ENCODE data around the gene GPR162. TPM values are rescaled to one million over a fixed set of nuclear protein-coding genes. Genes with fewer than 3 reads are reported as not detected.

GPR162 gene
- polyA plus RNA-seq, 3 donors = 15.1 to 81.7 (median 16.0) TPM

- peaks cover 0 to 4% of the 10 kb centered on the region in 2 donors for H3K9me3 ChIP-seq (replicated peaks in 1 of 2; ENCODE audit: control insufficient read depth in 1 of 2, insufficient read depth in 1 of 2, low read length in 2 of 2)
- no peak for TF ChIP-seq CTCF (IDR thresholded peaks at IDR 0.05)
- no peak overlapping the region for H3K27ac ChIP-seq (ENCODE audit: low read depth in 1 of 2, low read length in 2 of 2)
- DNase-seq = no peak
- Mint-ChIP-seq H3K4me1 (peaks cover 4% of the 10 kb centered on the region), H3K27me3 (ENCODE audit: low read depth in 3 of 3) (peaks cover 23 to 26% (median 25%) of the 10 kb centered on the region in 3 donors), H3K4me3 (no peak overlapping the region), H3K9me3 (peaks cover 0 to 2% (median 0%) of the 10 kb centered on the region in 7 donors), H3K36me3 (no peaks in the 10 kb centered on the region), H3K27ac (no peak overlapping the region)
- intact Hi-C loops (cut with micrococcal nuclease) = no loop called here
- H3K79me2 ChIP-seq (ENCODE audit: insufficient read depth, low read length) = no peaks in the 10 kb centered on the region
- H3K27me3 ChIP-seq (ENCODE audit: control insufficient read depth in 2 of 2, insufficient read depth in 2 of 2, low read length in 2 of 2) = peaks cover 6 to 19% of the 10 kb centered on the region in 2 donors
- H3K9ac ChIP-seq (ENCODE audit: insufficient read depth, low read length, poor library complexity, severe bottlenecking) = no peak overlapping the region
- H3K4me3 ChIP-seq (replicated peaks in 1 of 3; ENCODE audit: low read depth in 2 of 3, low read length in 3 of 3) = no peak overlapping the region
- H3K4me2 ChIP-seq (replicated peaks; ENCODE audit: extremely low read depth, low read length, poor library complexity, severe bottlenecking) = no peak overlapping the region
- no peaks in the 10 kb centered on the region for H4K20me1 ChIP-seq (ENCODE audit: insufficient read depth, low read length)
- H3K36me3 ChIP-seq (replicated peaks in 1 of 2; ENCODE audit: control insufficient read depth in 1 of 2, insufficient read depth in 2 of 2, low read length in 2 of 2) = no peaks in the 10 kb centered on the region
- H2AFZ ChIP-seq (ENCODE audit: insufficient read depth, low read depth, low read length, poor library complexity, severe bottlenecking) = no peak overlapping the region
- 100% methylated on average over 1 of the region's 1 CpG for WGBS (ENCODE audit: insufficient coverage)
- H3K4me1 ChIP-seq (ENCODE audit: control insufficient read depth in 1 of 2, insufficient read depth in 2 of 2, low read length in 2 of 2) = peaks cover 5 to 8% of the 10 kb centered on the region in 2 donors
Observed at GRCh38 chr12:6834254-6834653, 12.6 kb downstream of the GPR162 start.

GRCh38 chr12:6834873-6835272, 13.3 kb downstream of the GPR162 start:
- no peak for DNase-seq
- Histone ChIP-seq H3K36me3 (replicated peaks in 1 of 2; ENCODE audit: control insufficient read depth in 1 of 2, insufficient read depth in 2 of 2, low read length in 2 of 2) (no peaks in the 10 kb centered on the region), H3K27ac (ENCODE audit: low read depth in 1 of 2, low read length in 2 of 2) (no peak overlapping the region), H4K20me1 (ENCODE audit: insufficient read depth, low read length) (no peaks in the 10 kb centered on the region), H3K9ac (ENCODE audit: insufficient read depth, low read length, poor library complexity, severe bottlenecking) (no peak overlapping the region), H3K79me2 (ENCODE audit: insufficient read depth, low read length) (no peaks in the 10 kb centered on the region), H3K9me3 (replicated peaks in 1 of 2; ENCODE audit: control insufficient read depth in 1 of 2, insufficient read depth in 1 of 2, low read length in 2 of 2) (no peaks in the 10 kb centered on the region), H3K27me3 (ENCODE audit: control insufficient read depth in 2 of 2, insufficient read depth in 2 of 2, low read length in 2 of 2) (peaks cover under 1 to 13% of the 10 kb centered on the region in 2 donors), H3K4me3 (replicated peaks in 1 of 3; ENCODE audit: low read depth in 2 of 3, low read length in 3 of 3) (no peak overlapping the region), H3K4me1 (ENCODE audit: control insufficient read depth in 1 of 2, insufficient read depth in 2 of 2, low read length in 2 of 2) (peaks cover 3 to 4% of the 10 kb centered on the region in 2 donors), H3K4me2 (replicated peaks; ENCODE audit: extremely low read depth, low read length, poor library complexity, severe bottlenecking) (no peak overlapping the region), H2AFZ (ENCODE audit: insufficient read depth, low read depth, low read length, poor library complexity, severe bottlenecking) (no peak overlapping the region)
- Mint-ChIP-seq H3K36me3 (no peaks in the 10 kb centered on the region), H3K4me1 (no peaks in the 10 kb centered on the region), H3K4me3 (no peak overlapping the region), H3K27ac (no peak overlapping the region), H3K27me3 (ENCODE audit: low read depth in 3 of 3) (peaks cover 17 to 19% (median 18%) of the 10 kb centered on the region in 3 donors), H3K9me3 (no peaks in the 10 kb centered on the region)
- intact Hi-C loops (cut with micrococcal nuclease) = no loop called here
- no peak for TF ChIP-seq CTCF (IDR thresholded peaks at IDR 0.05)
- WGBS (ENCODE audit: insufficient coverage) = 86% methylated on average over 2 of the region's 5 CpGs

All from CD14-positive monocyte (primary cell).